Duodenal mucosa (tissue), 2 donors: ENCODE data around the gene CACNA2D3.

Experiments
- H3K27ac ChIP-seq: one replicate; pipeline ENCODE4 v1.7.0; 2013; ENCODE audit warnings: low read depth, low read length
- H3K27me3 ChIP-seq, 2 donors: one replicate each; pipeline ENCODE4 v1.7.0; 2013; ENCODE audit warnings: low read length in 2 of 2, control low read depth in 1 of 2; ENCODE audit not compliant: insufficient read depth in 2 of 2, control insufficient read depth in 1 of 2
- H3K36me3 ChIP-seq, 2 donors: one replicate each; pipeline ENCODE4 v1.7.0; 2013; ENCODE audit warnings: low read length in 2 of 2, control low read depth in 1 of 2; ENCODE audit not compliant: insufficient read depth in 2 of 2, control insufficient read depth in 1 of 2
- H3K4me1 ChIP-seq, 2 donors: one replicate each; pipeline ENCODE4 v1.7.0; 2013; ENCODE audit warnings: low read length in 2 of 2, control low read depth in 1 of 2; ENCODE audit not compliant: insufficient read depth in 2 of 2, control insufficient read depth in 1 of 2
- H3K4me3 ChIP-seq, 2 donors: one replicate each; pipeline ENCODE4 v1.7.0; 2013; ENCODE audit warnings: low read length in 2 of 2, low read depth in 1 of 2
- H3K9ac ChIP-seq, 2 donors: one replicate each; pipeline ENCODE4 v1.7.0; 2013; ENCODE audit warnings: low read length in 2 of 2, low read depth in 1 of 2
- H3K9me3 ChIP-seq, 2 donors: one replicate each; pipeline ENCODE4 v1.7.0; 2013; ENCODE audit warnings: low read length in 2 of 2, control low read depth in 1 of 2; ENCODE audit not compliant: control insufficient read depth in 1 of 2

The CACNA2D3 gene

DNA sequence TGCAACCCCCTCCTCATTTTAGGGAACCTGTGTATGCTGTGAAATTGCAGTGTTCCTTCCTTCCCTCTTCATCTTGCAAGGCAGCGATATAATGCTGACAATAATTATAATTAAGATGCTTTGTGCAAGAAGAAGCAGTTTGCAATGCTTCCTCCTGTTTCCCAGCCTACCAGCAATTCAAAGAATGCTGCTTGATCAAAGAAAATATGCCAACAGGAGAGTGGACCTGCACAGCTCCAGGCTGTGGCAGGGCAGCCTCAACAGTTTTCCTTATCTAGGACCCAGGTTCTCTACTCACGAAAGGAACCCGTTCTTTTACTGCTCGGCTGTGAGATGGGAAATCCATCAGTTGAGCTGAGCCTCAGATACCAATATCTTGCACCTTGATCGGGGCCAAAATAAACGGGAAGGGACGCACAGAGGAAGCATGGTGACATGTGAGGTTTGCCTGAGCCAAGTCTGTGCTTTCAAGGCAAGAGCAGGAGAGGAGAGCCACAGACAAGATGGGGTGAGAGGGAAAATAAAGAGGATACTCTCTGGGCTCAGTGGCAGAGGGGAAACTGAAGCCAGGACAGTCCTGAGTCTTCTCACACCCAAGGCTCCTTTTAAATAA, 828.1 kb downstream of the CACNA2D3 start:
- Histone ChIP-seq H3K27me3 (no peaks in the 10 kb centered on the region), H3K4me1 (no peaks in the 10 kb centered on the region), H3K9ac (no peak overlapping the region), H3K36me3 (no peaks in the 10 kb centered on the region), H3K4me3 (no peak overlapping the region), H3K9me3 (no peaks in the 10 kb centered on the region), H3K27ac (no peak overlapping the region)

DNA sequence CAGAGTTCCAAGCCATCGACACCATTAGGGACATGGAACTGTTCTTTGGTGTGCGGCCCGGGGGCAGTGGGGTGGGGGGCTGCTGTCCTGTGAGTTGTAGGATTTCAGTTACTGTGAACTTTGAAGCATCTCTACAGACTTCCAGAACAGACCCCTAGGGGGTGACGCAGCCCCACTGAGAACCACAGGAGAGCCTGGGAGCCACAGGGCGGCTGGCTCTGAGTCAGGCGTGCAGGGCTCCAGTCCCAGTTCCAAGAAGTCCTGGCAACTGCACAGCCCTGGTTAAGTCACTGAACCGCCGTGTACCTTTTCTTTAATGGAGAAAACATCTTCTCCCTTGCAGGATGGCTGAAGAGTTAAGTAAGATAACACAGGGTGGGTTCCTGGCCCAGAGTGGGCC, 829.1 kb downstream of the CACNA2D3 start:
- H3K36me3 ChIP-seq: no peaks in the 10 kb centered on the region
- no peak overlapping the region for H3K4me3 ChIP-seq
- H3K9ac ChIP-seq: no peak overlapping the region
- H3K9me3 ChIP-seq: no peaks in the 10 kb centered on the region
- no peaks in the 10 kb centered on the region for H3K27me3 ChIP-seq
- no peak overlapping the region for H3K27ac ChIP-seq
- no peaks in the 10 kb centered on the region for H3K4me1 ChIP-seq

DNA sequence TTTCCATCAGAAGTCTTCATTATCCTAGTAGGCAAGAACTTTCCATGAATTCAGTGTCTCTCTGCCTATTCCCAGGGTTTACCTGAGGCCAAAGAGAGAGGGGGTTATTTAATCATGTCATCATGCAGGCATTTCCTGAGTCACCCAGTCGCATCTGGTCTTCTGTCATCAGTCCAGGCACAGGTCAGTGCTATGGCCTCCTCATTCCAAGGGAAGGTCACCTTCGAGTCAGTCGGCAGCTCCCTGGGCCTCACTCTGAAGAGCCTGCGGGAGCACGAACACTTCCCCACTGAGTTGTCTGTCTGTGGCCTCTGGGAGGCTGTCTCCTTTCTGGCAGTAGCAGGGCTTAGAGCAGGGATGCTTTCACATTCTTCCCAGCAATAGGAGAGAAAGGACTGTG, 831.7 kb downstream of the CACNA2D3 start:
- no peak overlapping the region for H3K27ac ChIP-seq
- no peaks in the 10 kb centered on the region for H3K27me3 ChIP-seq
- no peaks in the 10 kb centered on the region for H3K4me1 ChIP-seq
- H3K4me3 ChIP-seq: no peak overlapping the region
- no peaks in the 10 kb centered on the region for H3K9me3 ChIP-seq
- H3K9ac ChIP-seq: no peak overlapping the region
- H3K36me3 ChIP-seq: no peaks in the 10 kb centered on the region

DNA sequence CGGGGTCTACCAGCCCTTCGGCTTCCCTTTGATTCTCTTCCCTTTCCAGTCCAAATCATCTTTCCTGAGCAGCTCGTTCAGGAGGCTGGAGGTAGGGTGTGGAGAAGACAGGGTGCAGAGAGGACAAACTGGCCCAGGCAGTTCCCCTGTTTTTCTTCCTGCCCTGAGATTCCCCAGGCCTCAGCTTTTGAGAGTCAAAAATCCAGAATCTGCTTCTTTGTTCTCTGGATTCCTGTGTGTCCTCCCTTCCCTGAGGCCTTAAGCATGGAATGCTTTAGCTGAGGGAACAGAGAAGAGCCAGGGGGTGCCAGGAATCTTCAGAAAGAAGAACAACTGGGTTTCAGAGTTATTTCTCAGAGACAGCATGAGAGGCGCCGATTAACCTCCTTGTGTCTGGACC, 832.2 kb downstream of the CACNA2D3 start:
- H3K27me3 ChIP-seq: no peaks in the 10 kb centered on the region
- H3K36me3 ChIP-seq: no peaks in the 10 kb centered on the region
- no peak overlapping the region for H3K4me3 ChIP-seq
- H3K9me3 ChIP-seq: no peaks in the 10 kb centered on the region
- no peaks in the 10 kb centered on the region for H3K4me1 ChIP-seq
- no peak overlapping the region for H3K27ac ChIP-seq
- no peak overlapping the region for H3K9ac ChIP-seq

DNA sequence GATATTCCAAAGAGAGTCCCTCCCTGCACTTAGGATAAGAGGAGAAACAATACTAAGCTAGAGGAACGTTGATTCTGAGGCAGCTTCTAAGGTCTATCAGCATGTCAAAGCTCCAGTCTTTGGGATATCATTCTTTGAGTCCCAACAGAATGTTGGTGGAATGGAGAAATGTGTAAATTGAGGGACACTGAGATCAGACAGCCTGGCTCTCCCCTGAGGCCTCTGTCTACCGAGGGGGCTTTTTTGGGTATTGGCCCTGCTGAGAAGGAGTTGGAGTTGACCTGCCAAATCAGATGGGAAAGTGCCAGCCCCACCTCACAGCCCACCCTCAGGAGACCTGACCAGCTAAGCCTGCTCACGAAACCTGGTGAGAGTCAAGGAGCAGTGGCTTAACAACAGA, 833.1 kb downstream of the CACNA2D3 start:
- Histone ChIP-seq H3K9me3 (no peaks in the 10 kb centered on the region), H3K4me3 (no peak overlapping the region), H3K36me3 (no peaks in the 10 kb centered on the region), H3K4me1 (no peaks in the 10 kb centered on the region), H3K27me3 (no peaks in the 10 kb centered on the region), H3K27ac (no peak overlapping the region), H3K9ac (no peak overlapping the region)

DNA sequence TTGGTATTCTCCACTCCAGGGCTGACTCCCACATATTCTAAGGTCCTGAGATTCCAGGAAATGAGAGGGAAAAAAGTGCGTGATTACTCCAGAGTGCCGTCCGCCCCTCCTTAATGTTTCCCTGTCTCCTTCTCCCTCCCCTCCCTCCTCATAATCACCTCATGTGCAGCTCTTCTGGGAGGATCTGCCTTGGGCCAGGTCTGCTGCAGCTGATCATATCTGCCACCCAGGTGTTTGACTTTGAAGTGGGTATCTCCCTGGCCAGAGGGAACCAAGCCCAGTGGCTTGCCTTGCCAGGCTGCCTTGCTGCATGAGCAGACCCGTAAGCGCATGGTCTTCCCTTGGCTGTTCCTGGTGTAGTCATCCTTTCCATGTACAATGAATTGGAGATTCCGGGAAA, 833.6 kb downstream of the CACNA2D3 start:
- H3K9ac ChIP-seq: no peak overlapping the region
- no peak overlapping the region for H3K4me3 ChIP-seq
- no peaks in the 10 kb centered on the region for H3K4me1 ChIP-seq
- no peak overlapping the region for H3K27ac ChIP-seq
- no peaks in the 10 kb centered on the region for H3K9me3 ChIP-seq
- no peaks in the 10 kb centered on the region for H3K27me3 ChIP-seq
- H3K36me3 ChIP-seq: no peaks in the 10 kb centered on the region

DNA sequence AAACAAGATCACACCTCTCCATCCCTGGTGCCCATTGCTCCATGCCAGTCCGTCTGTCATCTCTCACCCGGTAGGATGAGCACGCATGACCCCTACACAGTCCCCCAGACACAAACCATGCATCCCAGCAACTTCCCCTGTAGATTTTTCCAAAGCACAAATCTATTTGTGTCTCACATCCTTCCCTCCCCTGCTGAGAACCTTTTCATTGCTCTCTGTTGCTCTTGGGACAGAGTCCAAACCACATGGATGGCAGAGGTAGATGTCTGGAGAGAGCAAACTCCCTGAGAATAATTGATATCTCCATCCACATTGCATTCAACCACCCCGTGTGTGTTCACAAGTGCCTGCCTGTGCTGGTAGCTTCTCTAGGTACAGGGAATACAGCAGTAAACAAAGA, 835.4 kb downstream of the CACNA2D3 start:
- H3K4me3 ChIP-seq: no peak overlapping the region
- no peak overlapping the region for H3K27ac ChIP-seq
- no peaks in the 10 kb centered on the region for H3K4me1 ChIP-seq
- H3K9me3 ChIP-seq: no peaks in the 10 kb centered on the region
- no peak overlapping the region for H3K9ac ChIP-seq
- H3K27me3 ChIP-seq: no peaks in the 10 kb centered on the region
- no peaks in the 10 kb centered on the region for H3K36me3 ChIP-seq

DNA sequence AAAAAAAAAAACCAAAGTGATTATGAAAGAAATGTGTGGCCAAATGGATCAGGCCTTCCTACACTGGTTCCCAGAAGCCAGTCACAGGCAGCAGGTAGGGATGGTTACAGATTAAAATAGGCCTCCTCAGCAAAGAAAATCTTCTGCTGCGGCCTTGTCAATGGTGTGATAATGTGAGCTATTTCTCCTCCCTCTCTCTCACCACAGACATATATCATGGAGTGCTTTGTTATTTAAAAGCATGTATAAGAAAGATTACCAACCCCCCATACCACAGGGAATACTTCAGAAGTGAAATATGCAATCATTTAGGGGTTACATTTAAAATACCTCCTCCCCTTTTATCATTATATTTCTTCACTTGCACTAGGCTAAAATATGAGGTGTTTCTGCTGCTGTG, 837.7 kb downstream of the CACNA2D3 start:
- Histone ChIP-seq H3K27me3 (no peaks in the 10 kb centered on the region), H3K4me3 (no peak overlapping the region), H3K9ac (no peak overlapping the region), H3K9me3 (no peaks in the 10 kb centered on the region), H3K27ac (no peak overlapping the region), H3K36me3 (no peaks in the 10 kb centered on the region), H3K4me1 (no peaks in the 10 kb centered on the region)

DNA sequence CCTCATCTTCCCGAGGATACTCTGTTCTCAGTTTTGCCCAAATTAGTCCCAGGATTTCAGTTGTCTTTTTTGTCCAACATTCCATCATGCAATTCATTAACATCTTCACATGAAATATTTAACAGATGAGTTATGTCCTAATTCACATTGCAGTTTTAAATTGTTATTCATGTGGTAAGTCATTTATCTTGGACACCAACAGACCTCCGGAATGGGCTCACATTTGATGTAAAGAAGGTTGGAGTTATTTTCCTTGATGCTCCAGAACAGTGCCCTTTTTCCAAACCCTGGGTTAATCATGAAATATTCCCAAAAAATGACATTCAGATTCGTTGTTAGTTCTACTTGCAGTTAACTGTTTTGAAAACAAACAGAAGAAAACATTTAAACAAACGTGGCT, 838.3 kb downstream of the CACNA2D3 start:
- Histone ChIP-seq H3K9ac (no peak overlapping the region), H3K9me3 (no peaks in the 10 kb centered on the region), H3K36me3 (no peaks in the 10 kb centered on the region), H3K27me3 (no peaks in the 10 kb centered on the region), H3K27ac (no peak overlapping the region), H3K4me3 (no peak overlapping the region), H3K4me1 (no peaks in the 10 kb centered on the region)

DNA sequence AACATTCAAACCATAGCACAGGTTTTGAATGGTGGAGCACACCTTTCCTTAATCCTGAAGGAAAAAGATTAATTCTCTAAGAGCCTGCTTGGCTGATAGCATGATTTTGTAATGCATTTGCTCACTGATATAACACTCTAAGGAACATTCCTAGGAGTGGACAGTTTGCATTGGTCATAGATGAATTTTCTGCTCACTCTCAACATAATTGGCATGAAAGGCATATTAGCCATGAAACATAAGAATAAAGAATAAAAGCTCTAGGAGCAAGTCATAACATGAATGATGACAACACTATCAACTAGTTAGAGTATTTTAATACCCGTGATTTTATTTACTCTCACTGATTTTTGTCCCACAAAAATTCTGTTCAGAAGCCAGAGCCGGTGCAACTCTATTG, 839.8 kb downstream of the CACNA2D3 start:
- no peak overlapping the region for H3K4me3 ChIP-seq
- peaks cover 5 to 10% of the 10 kb centered on the region in 2 donors for H3K4me1 ChIP-seq
- no peaks in the 10 kb centered on the region for H3K36me3 ChIP-seq
- no peaks in the 10 kb centered on the region for H3K27me3 ChIP-seq
- no peak overlapping the region for H3K27ac ChIP-seq
- no peak overlapping the region for H3K9ac ChIP-seq
- H3K9me3 ChIP-seq: no peaks in the 10 kb centered on the region

DNA sequence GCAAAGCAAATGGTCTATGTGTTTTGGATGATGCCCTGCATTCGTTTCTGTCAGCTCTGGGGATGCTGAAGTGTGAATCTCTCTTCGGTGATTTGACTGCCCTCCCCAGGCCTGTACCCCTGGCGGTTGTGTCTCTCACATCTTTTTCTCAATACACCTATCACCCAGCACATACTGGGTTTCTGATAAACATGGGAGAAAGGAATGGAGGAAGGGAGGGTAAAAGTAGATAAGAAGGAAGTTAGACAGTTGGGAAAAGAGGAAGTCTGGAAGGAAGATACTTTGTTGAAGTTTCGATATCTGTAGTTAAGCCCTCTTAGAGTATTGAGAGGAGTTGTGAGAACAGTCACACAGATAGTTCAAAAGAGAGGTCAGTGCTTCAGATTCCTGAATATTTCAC, 841.3 kb downstream of the CACNA2D3 start:
- no peaks in the 10 kb centered on the region for H3K27me3 ChIP-seq
- H3K4me1 ChIP-seq: peaks cover 5 to 14% of the 10 kb centered on the region in 2 donors
- no peaks in the 10 kb centered on the region for H3K9me3 ChIP-seq
- no peak overlapping the region for H3K9ac ChIP-seq
- no peak overlapping the region for H3K4me3 ChIP-seq
- H3K36me3 ChIP-seq: no peaks in the 10 kb centered on the region
- H3K27ac ChIP-seq: no peak overlapping the region
